CD4-positive, alpha-beta T cell (primary cell): ENCODE data around the gene TMED8. TPM values are rescaled to one million over a fixed set of nuclear protein-coding genes. Genes with fewer than 3 reads are reported as not detected.

Experiments
- ATAC-seq: fragments of 200-7000 bp; cut with Tn5 transposase; one replicate; pipeline ENCODE4 v1.10.0; 2022; ENCODE audit warnings: mild to moderate bottlenecking; ENCODE audit not compliant: poor library complexity
- CTCF ChIA-PET: fragments of 350-600 bp; sonication (Branson Sonifier 250); formaldehyde crosslinking; loops from one replicate; lab custom pipeline; 2021; ENCODE audit warnings: antibody characterized with exemption, inconsistent platforms; lab: Charles Lee
- POLR2A ChIA-PET: fragments of 350-600 bp; sonication (Branson Sonifier 250); formaldehyde crosslinking; loops from one replicate; lab custom pipeline; 2021; ENCODE audit warnings: antibody characterized with exemption, inconsistent platforms; lab: Charles Lee
- DNase-seq, 14 experiments: peaks; one replicate each; pipeline ENCODE4 v3.0.0-alpha.2; 2013 to 2020; ENCODE audit warnings: mixed read lengths in 2 of 14
- H3K27ac ChIP-seq, 2 donors: one replicate each; pipeline versions ENCODE4 v1.5.1 to v1.7.0; 2013; ENCODE audit warnings: low read length in 2 of 2, low read depth in 1 of 2, mild to moderate bottlenecking in 1 of 2
- H3K27me3 ChIP-seq, 2 experiments: 1 replicate in 1 of 2; 2 replicates in 1 of 2; pipeline versions ENCODE4 v1.6.1 to v1.7.0; 2013; ENCODE audit warnings: low read length in 2 of 2, control low read depth in 1 of 2, mild to moderate bottlenecking in 1 of 2, moderate library complexity in 1 of 2; ENCODE audit not compliant: insufficient read depth in 2 of 2, control insufficient read depth in 1 of 2
- H3K36me3 ChIP-seq: one replicate; pipeline ENCODE4 v1.6.1; 2013; ENCODE audit warnings: low read length, control low read depth; ENCODE audit not compliant: insufficient read depth
- H3K4me1 ChIP-seq: one replicate; pipeline ENCODE4 v1.6.1; 2013; ENCODE audit warnings: low read length, control low read depth; ENCODE audit not compliant: insufficient read depth
- H3K4me3 ChIP-seq: one replicate; pipeline ENCODE4 v1.5.1; 2013; ENCODE audit warnings: mild to moderate bottlenecking, low read length, moderate library complexity
- H3K9me3 ChIP-seq, 2 experiments: 1 replicate in 1 of 2; 2 replicates in 1 of 2; pipeline versions ENCODE4 v1.6.1 to v1.7.0; 2013; ENCODE audit warnings: low read length in 2 of 2, mild to moderate bottlenecking in 2 of 2, control low read depth in 1 of 2, moderate library complexity in 1 of 2; ENCODE audit not compliant: control insufficient read depth in 1 of 2, insufficient read depth in 1 of 2
- H3K27ac Mint-ChIP-seq: one replicate; pipeline ENCODE4 v1.8.0; 2020; ENCODE audit warnings: mixed read lengths
- H3K27me3 Mint-ChIP-seq: one replicate; pipeline ENCODE4 v1.8.0; 2021; ENCODE audit warnings: mixed read lengths
- H3K36me3 Mint-ChIP-seq: one replicate; pipeline ENCODE4 v1.8.0; 2021; ENCODE audit warnings: low read depth, mixed read lengths
- H3K4me1 Mint-ChIP-seq: one replicate; pipeline ENCODE4 v1.8.0; 2021; ENCODE audit warnings: low read depth, mixed read lengths
- H3K4me3 Mint-ChIP-seq: one replicate; pipeline ENCODE4 v1.8.0; 2020; ENCODE audit warnings: mild to moderate bottlenecking, mixed read lengths
- H3K9me3 Mint-ChIP-seq: one replicate; pipeline ENCODE4 v1.8.0; 2020; ENCODE audit warnings: mixed read lengths
- CTCF ChIP-seq: fragments of 200-600 bp; IDR thresholded peaks from one replicate; pipeline ENCODE4 v1.8.0; 2022; ENCODE audit warnings: antibody characterized with exemption, mild to moderate bottlenecking
- intact Hi-C, 2 experiments: fragments of 100-400 bp; cut with DNase I in 1 of 2; cut with micrococcal nuclease in 1 of 2; formaldehyde crosslinking; loops; one replicate each; pipeline versions ENCODE4 v1.15.1 to v1.9.0; 2023 to 2025; cut with DNase I, micrococcal nuclease
- total RNA-seq, 174 experiments: library from RNA in 2 of 174; stranded (reverse) in 2 of 174; gene quantifications; one replicate each; pipeline ENCODE4 v1.2.3 and lab custom pipeline; 2021 to 2026

The TMED8 gene
- total RNA-seq, 2 experiments from 2014 or later = 4.9 to 5.1 TPM

GRCh38 chr14:77314539-77315457 is 62.1 kb downstream of the TMED8 start:
- CTCF ChIA-PET = interaction anchor here (1.5 to 2.4 kb wide), 4 partner anchors 8 to 215 kb away, joined by 3 to 18 read pairs (median 8); no protein-coding TSS in a partner anchor
- Histone ChIP-seq H3K4me3 (no peak overlapping the region), H3K27ac (no peak overlapping the region), H3K27me3 (no peaks in the 10 kb centered on the region), H3K4me1 (peaks cover 8% of the 10 kb centered on the region), H3K9me3 (no peaks in the 10 kb centered on the region), H3K36me3 (no peaks in the 10 kb centered on the region)
- no peaks in the 10 kb centered on the region for H3K9me3 Mint-ChIP-seq
- TF ChIP-seq CTCF = no peak
- no peak overlapping the region for H3K4me3 Mint-ChIP-seq
- H3K27me3 Mint-ChIP-seq = no peaks in the 10 kb centered on the region
- intact Hi-C loops = loop anchor here (5.0 to 10.0 kb wide), 4 partner anchors 303 to 600 kb away; partner anchors contain the start of gene SPTLC2 (in 1 of the 2)
- POLR2A ChIA-PET = no interaction called here
- no peak for ATAC-seq
- H3K36me3 Mint-ChIP-seq = no peaks in the 10 kb centered on the region
- H3K4me1 Mint-ChIP-seq = peaks cover 6% of the 10 kb centered on the region
- no peak for DNase-seq
- H3K27ac Mint-ChIP-seq = no peak overlapping the region

- DNase-seq (no peak), ATAC-seq (no peak)
- Mint-ChIP-seq H3K9me3 (no peaks in the 10 kb centered on the region), H3K36me3 (no peaks in the 10 kb centered on the region), H3K27me3 (no peaks in the 10 kb centered on the region), H3K27ac (no peak overlapping the region), H3K4me3 (no peak overlapping the region), H3K4me1 (peaks cover 5% of the 10 kb centered on the region)
- Histone ChIP-seq H3K27ac (no peak overlapping the region), H3K9me3 (no peaks in the 10 kb centered on the region), H3K4me3 (no peak overlapping the region), H3K27me3 (no peaks in the 10 kb centered on the region), H3K36me3 (no peaks in the 10 kb centered on the region), H3K4me1 (peaks cover 7% of the 10 kb centered on the region)
- ChIA-PET CTCF (no interaction called here), POLR2A (no interaction called here)
- TF ChIP-seq CTCF = no peak
- intact Hi-C loops = loop anchor here (10.0 kb wide), 2 partner anchors 359 to 599 kb away; no protein-coding TSS in a partner anchor
Observed at GRCh38 chr14:77314043-77314442, 62.9 kb downstream of the TMED8 start.

GRCh38 chr14:77313371-77313770 is 63.5 kb downstream of the TMED8 start:
- intact Hi-C loops = loop anchor here (10.0 kb wide), 2 partner anchors 359 to 599 kb away; no protein-coding TSS in a partner anchor
- Histone ChIP-seq H3K9me3 (no peaks in the 10 kb centered on the region), H3K27ac (no peak overlapping the region), H3K36me3 (no peaks in the 10 kb centered on the region), H3K27me3 (no peaks in the 10 kb centered on the region), H3K4me3 (no peak overlapping the region), H3K4me1 (peaks cover 7% of the 10 kb centered on the region)
- ATAC-seq (no peak), DNase-seq (no peak)
- CTCF ChIA-PET = no interaction called here
- H3K27ac Mint-ChIP-seq = no peak overlapping the region
- H3K9me3 Mint-ChIP-seq = no peaks in the 10 kb centered on the region
- H3K4me1 Mint-ChIP-seq = peaks cover 5% of the 10 kb centered on the region
- TF ChIP-seq CTCF = no peak
- POLR2A ChIA-PET = no interaction called here
- H3K4me3 Mint-ChIP-seq = no peak overlapping the region
- H3K27me3 Mint-ChIP-seq = no peaks in the 10 kb centered on the region
- H3K36me3 Mint-ChIP-seq = no peaks in the 10 kb centered on the region
